HepG2 (cell line): ENCODE results near the gene TNS4. TPM values are rescaled to one million over a fixed set of nuclear protein-coding genes. Genes with fewer than 3 reads are reported as not detected.

ENCODE experiments used
- CHD4 ChIP-seq: fragments of 200-600 bp; sonication (generic); IDR thresholded peaks from 2 replicates; pipeline ENCODE4 v1.7.0; 2017; ENCODE audit warnings: mild to moderate bottlenecking, low read length, borderline replicate concordance
- MATR3 ChIP-seq: sonication (generic); formaldehyde crosslinking; IDR thresholded peaks from 2 replicates; pipeline ENCODE4 v1.4.0; 2020; ENCODE audit warnings: missing genetic modification reagents
- POLR2G ChIP-seq: fragments of 200-400 bp; formaldehyde crosslinking; IDR thresholded peaks from 2 replicates; pipeline ENCODE4 v1.6.1; 2018; ENCODE audit warnings: mild to moderate bottlenecking, low read depth, low read length, moderate library complexity
- SETDB1 ChIP-seq: sonication (generic); formaldehyde crosslinking; IDR thresholded peaks from 2 replicates; pipeline ENCODE4 v1.5.1; 2020; ENCODE audit warnings: missing genetic modification reagents, mild to moderate bottlenecking, borderline replicate concordance
- YEATS2 ChIP-seq: sonication (generic); formaldehyde crosslinking; IDR thresholded peaks from 2 replicates; pipeline ENCODE4 v1.4.0; 2020; ENCODE audit warnings: missing genetic modification reagents, borderline replicate concordance
- ZBTB20 ChIP-seq: sonication (generic); formaldehyde crosslinking; IDR thresholded peaks from 2 replicates; pipeline ENCODE4 v1.8.1; 2023; ENCODE audit warnings: missing genetic modification reagents, low read depth, mild to moderate bottlenecking, borderline replicate concordance
- ZNF382 ChIP-seq: sonication (generic); formaldehyde crosslinking; IDR thresholded peaks from 2 replicates; pipeline ENCODE4 v1.5.0; 2020; ENCODE audit warnings: missing genetic modification reagents, mild to moderate bottlenecking, borderline replicate concordance
- ZNF556 ChIP-seq: sonication (generic); formaldehyde crosslinking; IDR thresholded peaks from 2 replicates; pipeline ENCODE4 v1.4.0; 2020; ENCODE audit warnings: mild to moderate bottlenecking, missing genetic modification reagents, borderline replicate concordance
- ZNF615 ChIP-seq: sonication (generic); formaldehyde crosslinking; IDR thresholded peaks from 2 replicates; pipeline ENCODE4 v1.5.0; 2020; ENCODE audit warnings: mild to moderate bottlenecking, missing genetic modification reagents, borderline replicate concordance
- polyA plus RNA-seq, 8 experiments: library from polyadenylated mRNA; depleted of rRNA in 3 of 8; stranded (reverse) in 7 of 8; unstranded in 1 of 8; fragments of >200 nt; fragmentation: Illumina TruSeq in 4 of 8; extraction: Trizol in 4 of 8; gene quantifications; 2 replicates each; pipeline versions ENCODE4 v1.2.1 to v1.2.3, GENCODE V29; 2011 to 2016; ENCODE audit warnings: low read depth in 4 of 8, missing spikeins in 1 of 8, mixed read lengths in 1 of 8; ENCODE audit not compliant: insufficient read depth in 1 of 8
- total RNA-seq, 5 experiments: library from RNA; depleted of rRNA; stranded (reverse); fragments of >200 nt; fragmentation: Illumina TruSeq; extraction: Trizol; gene quantifications; 2 replicates each; pipeline ENCODE4 v1.2.3, GENCODE V29; 2016; ENCODE audit warnings: low read depth in 1 of 5
- TF ChIP-seq, protein P1 (sequence below): sonication (generic); formaldehyde crosslinking; IDR thresholded peaks from 2 replicates; pipeline ENCODE4 v1.9.0; 2021; ENCODE audit warnings: missing genetic modification reagents, borderline replicate concordance
- TF ChIP-seq, protein P2 (sequence below): sonication (generic); formaldehyde crosslinking; IDR thresholded peaks from 2 replicates; pipeline ENCODE4 v1.4.0; 2020; ENCODE audit warnings: missing genetic modification reagents, mild to moderate bottlenecking, borderline replicate concordance

TNS4 gene
- total and polyA plus RNA-seq, 2 of the 13 experiments (the other 11 are each of a cell fraction or from before 2014, with no cell fraction given): 0.58 to 2.1 TPM

DNA sequence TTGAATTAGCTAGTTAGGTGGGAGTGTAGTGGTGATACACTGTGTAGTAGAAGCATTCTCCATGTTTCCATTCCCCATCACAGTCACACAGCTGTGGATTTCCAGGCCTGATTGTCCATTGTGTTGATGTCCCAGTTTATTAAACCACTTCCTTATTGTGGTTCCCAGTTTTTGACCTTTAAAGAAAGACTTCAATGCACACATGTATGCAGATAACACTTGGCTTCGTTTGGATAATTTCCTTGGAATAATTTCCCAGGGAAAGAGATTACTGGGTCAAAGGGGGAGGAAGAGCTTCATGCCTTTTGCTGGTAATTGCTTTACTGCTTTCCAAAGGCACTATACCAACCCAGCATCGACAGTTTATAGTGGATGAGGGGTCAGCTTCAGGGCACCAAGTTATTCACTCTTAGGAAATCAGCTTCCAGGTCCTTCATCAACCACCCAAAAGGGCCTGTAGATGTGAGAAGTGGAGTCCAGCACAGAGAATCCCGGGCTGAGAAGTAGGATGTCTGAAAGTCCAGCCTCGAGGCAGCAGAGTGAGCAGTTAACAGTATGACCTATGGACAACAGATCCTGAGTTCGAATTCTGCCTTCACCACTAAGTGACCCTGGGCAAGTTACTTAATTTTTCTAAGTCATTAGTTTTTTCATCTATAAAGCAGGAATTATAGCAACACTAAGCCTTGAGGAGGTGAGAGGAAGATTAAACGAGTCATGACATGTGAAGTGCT, 31.3 kb upstream of the TNS4 start (continued):
- TF ChIP-seq, protein P1, sequence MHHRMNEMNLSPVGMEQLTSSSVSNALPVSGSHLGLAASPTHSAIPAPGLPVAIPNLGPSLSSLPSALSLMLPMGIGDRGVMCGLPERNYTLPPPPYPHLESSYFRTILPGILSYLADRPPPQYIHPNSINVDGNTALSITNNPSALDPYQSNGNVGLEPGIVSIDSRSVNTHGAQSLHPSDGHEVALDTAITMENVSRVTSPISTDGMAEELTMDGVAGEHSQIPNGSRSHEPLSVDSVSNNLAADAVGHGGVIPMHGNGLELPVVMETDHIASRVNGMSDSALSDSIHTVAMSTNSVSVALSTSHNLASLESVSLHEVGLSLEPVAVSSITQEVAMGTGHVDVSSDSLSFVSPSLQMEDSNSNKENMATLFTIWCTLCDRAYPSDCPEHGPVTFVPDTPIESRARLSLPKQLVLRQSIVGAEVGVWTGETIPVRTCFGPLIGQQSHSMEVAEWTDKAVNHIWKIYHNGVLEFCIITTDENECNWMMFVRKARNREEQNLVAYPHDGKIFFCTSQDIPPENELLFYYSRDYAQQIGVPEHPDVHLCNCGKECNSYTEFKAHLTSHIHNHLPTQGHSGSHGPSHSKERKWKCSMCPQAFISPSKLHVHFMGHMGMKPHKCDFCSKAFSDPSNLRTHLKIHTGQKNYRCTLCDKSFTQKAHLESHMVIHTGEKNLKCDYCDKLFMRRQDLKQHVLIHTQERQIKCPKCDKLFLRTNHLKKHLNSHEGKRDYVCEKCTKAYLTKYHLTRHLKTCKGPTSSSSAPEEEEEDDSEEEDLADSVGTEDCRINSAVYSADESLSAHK (CRISPR knock-in tag): 0 out of 2 replicates have a peak, but pooled peaks have one; percentile 18
- TF ChIP-seq ZNF382: no peak
- TF ChIP-seq, protein P2, sequence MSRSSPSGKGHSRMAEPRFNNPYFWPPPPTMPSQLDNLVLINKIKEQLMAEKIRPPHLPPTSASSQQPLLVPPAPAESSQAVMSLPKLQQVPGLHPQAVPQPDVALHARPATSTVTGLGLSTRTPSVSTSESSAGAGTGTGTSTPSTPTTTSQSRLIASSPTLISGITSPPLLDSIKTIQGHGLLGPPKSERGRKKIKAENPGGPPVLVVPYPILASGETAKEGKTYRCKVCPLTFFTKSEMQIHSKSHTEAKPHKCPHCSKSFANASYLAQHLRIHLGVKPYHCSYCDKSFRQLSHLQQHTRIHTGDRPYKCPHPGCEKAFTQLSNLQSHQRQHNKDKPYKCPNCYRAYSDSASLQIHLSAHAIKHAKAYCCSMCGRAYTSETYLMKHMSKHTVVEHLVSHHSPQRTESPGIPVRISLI (CRISPR knock-in tag): no peak
- no peak for TF ChIP-seq MATR3 (CRISPR knock-in tag)
- no peak for TF ChIP-seq POLR2G
- no peak for TF ChIP-seq SETDB1 (CRISPR knock-in tag)
- TF ChIP-seq ZBTB20 (CRISPR knock-in tag): 0 out of 2 replicates have a peak, but pooled peaks have one; percentile 16
- no peak for TF ChIP-seq ZNF556 (CRISPR knock-in tag)
- no peak for TF ChIP-seq YEATS2
- TF ChIP-seq CHD4: no peak
- TF ChIP-seq ZNF615 (CRISPR knock-in tag): no peak
